HG03520 (cell line): ENCODE results near the gene PCDHA13.
"Not testable (repeated sequence)": the region's sequence is repeated elsewhere in the genome, so short reads cannot be mapped to it uniquely, and the experiment has no call there.

Source experiments
- ATAC-seq: cut with Tn5 transposase; IDR thresholded peaks from one replicate; pipeline ENCODE4 v1.9.1; 2021; ENCODE audit warnings: mild to moderate bottlenecking, moderate library complexity; ENCODE audit not compliant: unreplicated experiment

The PCDHA13 gene

GRCh38 chr5:140881889-140882590, at the start of gene PCDHA13:
PCDHA13 (plus strand) TSS chr5:140882124; CDS start chr5:140882269, 145 bp downstream.
- ATAC-seq, result no peak

GRCh38 chr5:140833993-140834392, 47.9 kb upstream of the PCDHA13 start, which contains the start of gene PCDHA7:
PCDHA7 (plus strand) TSS chr5:140834269; CDS start chr5:140834384, 115 bp downstream.
- ATAC-seq, result no peak

DNA sequence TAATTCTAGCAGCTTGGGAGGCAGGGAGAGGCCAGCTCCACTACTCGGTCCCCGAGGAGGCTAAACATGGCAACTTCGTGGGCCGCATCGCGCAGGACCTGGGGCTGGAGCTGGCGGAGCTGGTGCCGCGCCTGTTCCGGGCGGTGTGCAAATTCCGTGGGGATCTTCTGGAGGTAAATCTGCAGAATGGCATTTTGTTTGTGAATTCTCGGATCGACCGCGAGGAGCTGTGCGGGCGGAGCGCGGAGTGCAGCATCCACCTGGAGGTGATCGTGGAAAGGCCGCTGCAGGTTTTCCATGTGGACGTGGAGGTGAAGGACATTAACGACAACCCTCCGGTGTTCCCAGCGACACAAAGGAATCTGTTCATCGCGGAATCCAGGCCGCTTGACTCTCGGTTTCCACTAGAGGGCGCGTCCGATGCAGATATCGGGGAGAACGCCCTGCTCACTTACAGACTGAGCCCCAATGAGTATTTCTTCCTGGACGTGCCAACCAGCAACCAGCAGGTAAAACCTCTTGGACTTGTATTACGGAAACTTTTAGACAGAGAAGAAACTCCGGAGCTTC, 47.4 kb upstream of the PCDHA13 start:
- ATAC-seq, result not testable (repeated sequence)

GRCh38 chr5:140835622-140836510, 46.1 kb upstream of the PCDHA13 start:
- no peak for ATAC-seq

DNA sequence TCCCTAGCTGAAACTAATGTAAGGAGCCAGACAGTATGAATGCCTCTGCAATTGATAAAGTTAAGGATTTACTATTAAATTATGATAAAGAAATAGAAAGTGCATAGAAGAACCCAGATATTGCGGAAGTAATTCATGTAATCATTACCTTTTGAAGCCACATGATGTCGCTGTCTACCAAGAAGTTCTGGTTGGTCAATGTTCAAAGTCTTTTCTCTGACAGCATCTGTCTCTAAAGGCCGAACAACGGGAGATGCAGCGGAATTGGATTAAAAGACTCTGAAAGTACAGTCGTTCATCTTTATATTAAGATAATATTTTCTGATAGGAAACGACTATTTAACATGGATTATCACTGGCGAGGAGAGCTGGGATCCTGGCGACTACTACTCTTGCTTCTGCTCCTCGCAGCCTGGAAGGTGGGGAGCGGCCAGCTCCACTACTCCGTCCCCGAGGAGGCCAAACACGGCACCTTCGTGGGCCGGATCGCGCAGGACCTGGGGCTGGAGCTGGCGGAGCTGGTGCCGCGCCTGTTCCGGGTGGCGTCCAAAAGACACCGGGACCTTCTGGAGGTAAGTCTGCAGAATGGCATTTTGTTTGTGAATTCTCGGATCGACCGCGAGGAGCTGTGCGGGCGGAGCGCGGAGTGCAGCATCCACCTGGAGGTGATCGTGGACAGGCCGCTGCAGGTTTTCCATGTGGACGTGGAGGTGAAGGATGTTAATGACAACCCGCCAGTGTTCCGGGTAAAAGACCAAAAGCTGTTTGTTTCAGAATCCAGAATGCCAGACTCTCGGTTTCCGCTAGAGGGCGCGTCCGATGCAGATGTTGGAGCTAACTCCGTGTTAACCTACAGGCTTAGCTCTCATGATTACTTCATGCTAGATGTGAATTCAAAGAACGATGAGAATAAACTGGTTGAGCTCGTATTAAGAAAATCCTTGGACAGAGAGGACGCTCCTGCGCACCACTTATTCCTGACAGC, 40.7 kb upstream of the PCDHA13 start, which contains the start of gene PCDHA8:
TSS of gene PCDHA8 (plus strand) at position 210 of the 985 bp plus-strand sequence. CDS start at position 345, 135 bp downstream.
- no peak for ATAC-seq

- no peak for ATAC-seq
Observed at GRCh38 chr5:140842798-140843733, 38.9 kb upstream of the PCDHA13 start.

- ATAC-seq, result not testable (repeated sequence)
Observed at GRCh38 chr5:140848139-140849102, 33.5 kb upstream of the PCDHA13 start, which contains the start of gene PCDHA9. PCDHA9 (plus strand) TSS chr5:140848382; CDS start chr5:140848496, 114 bp downstream.

GRCh38 chr5:140849831-140850634, 31.9 kb upstream of the PCDHA13 start:
- not testable (repeated sequence) for ATAC-seq

- ATAC-seq, result no peak
Observed at GRCh38 chr5:140855772-140856674, 25.9 kb upstream of the PCDHA13 start, which contains the start of gene PCDHA10. PCDHA10 (plus strand) TSS chr5:140855897; CDS start chr5:140856049, 152 bp downstream.

GRCh38 chr5:140857177-140857986, 24.5 kb upstream of the PCDHA13 start:
- no peak for ATAC-seq

GRCh38 chr5:140857987-140858240, 24.0 kb upstream of the PCDHA13 start:
- no peak for ATAC-seq

DNA sequence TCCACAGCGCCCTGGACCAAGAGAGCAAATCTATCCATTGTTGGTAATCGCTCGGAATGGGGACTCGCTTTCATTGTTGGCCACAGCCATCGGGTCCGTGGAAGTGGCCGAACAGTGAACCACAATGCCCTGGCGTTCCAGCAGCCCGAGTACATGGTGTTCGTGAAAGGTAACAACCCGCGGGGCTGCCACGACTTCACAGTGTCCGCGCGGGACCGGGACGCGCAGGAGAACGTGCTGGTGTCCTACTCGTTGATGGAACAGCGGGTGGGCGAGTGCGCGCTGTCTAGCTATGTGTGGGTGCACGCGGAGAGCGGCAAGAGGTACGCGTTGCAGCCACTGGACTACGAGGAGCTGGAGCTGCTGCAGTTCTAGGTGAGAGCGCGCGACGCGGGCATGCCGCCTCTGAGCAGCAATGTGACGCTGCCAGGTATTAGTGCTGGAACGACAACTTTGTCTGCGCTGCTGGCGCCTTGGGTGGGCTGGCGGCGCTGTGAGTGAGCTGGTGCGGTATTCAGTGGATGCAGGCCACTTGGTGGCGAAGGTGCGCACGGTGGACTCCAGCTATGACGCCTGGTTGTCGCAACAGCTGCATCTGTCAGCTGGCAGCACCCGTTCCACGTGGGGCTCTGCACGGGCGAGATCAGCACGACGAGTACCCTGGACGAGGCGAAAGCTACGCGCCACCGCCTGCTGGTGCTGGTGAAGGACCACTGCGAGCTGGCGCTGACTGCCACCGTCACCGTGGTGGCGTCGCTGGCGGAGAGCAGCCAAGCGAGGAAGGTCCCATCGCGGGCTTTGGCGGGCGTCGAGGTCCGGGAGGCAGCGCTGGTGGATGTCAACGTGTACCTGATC, 19.3 kb upstream of the PCDHA13 start:
- ATAC-seq, result no peak

GRCh38 chr5:140868721-140869554, 13.0 kb upstream of the PCDHA13 start, which contains the start of gene PCDHA11:
PCDHA11 (plus strand) TSS chr5:140868957; CDS start chr5:140869104, 147 bp downstream.
- no peak for ATAC-seq
